Neural crest cell (in vitro differentiated cells): ENCODE measurements around the gene ADAMTS18. TPM values are rescaled to one million over a fixed set of nuclear protein-coding genes. Genes with fewer than 3 reads are reported as not detected.
"Not testable (repeated sequence)": the region's sequence is repeated elsewhere in the genome, so short reads cannot be mapped to it uniquely, and the experiment has no call there.

Experiments used
- DNase-seq: peaks from one replicate; pipeline ENCODE4 v3.0.0; 2021; ENCODE audit warnings: low read depth, mixed read lengths, low spot score
- H3K27ac Mint-ChIP-seq: one replicate; pipeline ENCODE4 v1.8.0; 2021; ENCODE audit warnings: mild to moderate bottlenecking, mixed read lengths; ENCODE audit not compliant: unreplicated experiment
- H3K27me3 Mint-ChIP-seq: 2 replicates; pipeline ENCODE4 v1.8.0; 2021; ENCODE audit warnings: low read depth, mild to moderate bottlenecking, mixed read lengths
- H3K36me3 Mint-ChIP-seq: 2 replicates; pipeline ENCODE4 v1.8.0; 2021; ENCODE audit warnings: low read depth, mild to moderate bottlenecking, mixed read lengths
- H3K4me1 Mint-ChIP-seq: 2 replicates; pipeline ENCODE4 v1.8.0; 2021; ENCODE audit warnings: mixed read lengths
- H3K4me3 Mint-ChIP-seq: one replicate; pipeline ENCODE4 v1.8.0; 2021; ENCODE audit warnings: mild to moderate bottlenecking, mixed read lengths
- H3K9me3 Mint-ChIP-seq: 2 replicates; pipeline ENCODE4 v1.8.0; 2021; ENCODE audit warnings: mixed read lengths
- CTCF ChIP-seq: fragments of 200-600 bp; sonication (generic); conservative IDR thresholded peaks from 2 replicates; pipeline ENCODE4 v1.5.0; 2021; ENCODE audit warnings: antibody characterized with exemption, mild to moderate bottlenecking
- total RNA-seq: library from RNA; stranded (reverse); gene quantifications from 2 replicates; pipeline ENCODE4 v1.2.1, GENCODE V29; 2021

Gene ADAMTS18
- total RNA-seq, 1 donor from 2014 or later, result 0.12 TPM

DNA sequence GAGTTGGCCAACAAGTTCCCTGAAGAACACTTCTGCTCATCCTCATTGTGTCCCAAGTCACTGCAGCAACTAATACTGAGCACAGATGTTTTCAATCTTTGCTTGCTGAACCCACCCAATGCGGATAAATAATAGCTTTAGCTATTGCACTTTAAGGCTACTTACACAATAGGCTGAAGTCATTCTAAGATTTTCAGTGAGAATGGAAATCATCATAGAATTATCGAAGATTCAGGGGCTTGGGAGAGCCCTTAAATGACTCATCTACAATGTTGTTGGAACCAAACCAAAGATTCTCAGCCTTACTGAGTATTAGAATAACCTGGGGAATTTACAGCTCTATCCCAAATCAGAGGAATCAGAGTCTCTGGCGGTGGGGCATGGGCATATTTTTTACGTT lies 184.4 kb downstream of the ADAMTS18 start:
- Mint-ChIP-seq H3K9me3 (no peaks in the 10 kb centered on the region), H3K4me1 (no peaks in the 10 kb centered on the region), H3K27ac (no peak overlapping the region), H3K36me3 (no peaks in the 10 kb centered on the region), H3K4me3 (no peak overlapping the region), H3K27me3 (no peaks in the 10 kb centered on the region)
- DNase-seq, result no peak
- TF ChIP-seq CTCF, result no peak

- Mint-ChIP-seq H3K27ac (no peak overlapping the region), H3K4me1 (no peaks in the 10 kb centered on the region), H3K9me3 (peaks cover 4% of the 10 kb centered on the region), H3K36me3 (no peaks in the 10 kb centered on the region), H3K27me3 (no peaks in the 10 kb centered on the region), H3K4me3 (no peak overlapping the region)
- TF ChIP-seq CTCF, result no peak
- DNase-seq, result no peak
These were observed 188.7 kb downstream of the ADAMTS18 start for GRCh38 chr16:77246150-77246549.

DNA sequence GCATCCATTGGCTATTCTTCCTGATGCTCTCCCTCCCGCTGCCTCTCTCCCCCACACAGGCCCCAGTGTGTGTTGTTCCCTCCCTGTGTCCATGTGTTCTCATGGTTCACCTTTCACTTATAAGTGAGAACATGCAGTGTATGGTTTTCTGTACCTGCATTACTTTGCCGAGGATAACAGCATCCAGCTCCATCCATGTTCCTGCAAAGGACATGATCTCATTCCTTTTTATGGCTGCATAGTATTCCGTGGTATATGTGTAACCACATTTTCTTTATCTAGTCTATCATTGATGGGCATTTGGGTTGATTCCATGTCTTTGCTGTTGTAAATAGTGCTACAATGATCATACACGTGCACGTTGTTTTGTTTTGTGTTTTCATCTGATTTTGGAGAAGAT lies 192.4 kb downstream of the ADAMTS18 start:
- H3K4me1 Mint-ChIP-seq, H3K27me3 Mint-ChIP-seq, H3K27ac Mint-ChIP-seq, DNase-seq, H3K4me3 Mint-ChIP-seq, H3K9me3 Mint-ChIP-seq, H3K36me3 Mint-ChIP-seq: not testable (repeated sequence)

GRCh38 chr16:77238593-77238992 lies 196.2 kb downstream of the ADAMTS18 start:
- no peak for DNase-seq
- no peak overlapping the region for H3K4me3 Mint-ChIP-seq
- H3K4me1 Mint-ChIP-seq, result peaks cover 6% of the 10 kb centered on the region
- H3K27ac Mint-ChIP-seq, result no peak overlapping the region
- H3K36me3 Mint-ChIP-seq, result no peaks in the 10 kb centered on the region
- no peak for TF ChIP-seq CTCF
- H3K9me3 Mint-ChIP-seq, result peaks cover 4% of the 10 kb centered on the region
- H3K27me3 Mint-ChIP-seq, result peaks cover 14% of the 10 kb centered on the region

DNA sequence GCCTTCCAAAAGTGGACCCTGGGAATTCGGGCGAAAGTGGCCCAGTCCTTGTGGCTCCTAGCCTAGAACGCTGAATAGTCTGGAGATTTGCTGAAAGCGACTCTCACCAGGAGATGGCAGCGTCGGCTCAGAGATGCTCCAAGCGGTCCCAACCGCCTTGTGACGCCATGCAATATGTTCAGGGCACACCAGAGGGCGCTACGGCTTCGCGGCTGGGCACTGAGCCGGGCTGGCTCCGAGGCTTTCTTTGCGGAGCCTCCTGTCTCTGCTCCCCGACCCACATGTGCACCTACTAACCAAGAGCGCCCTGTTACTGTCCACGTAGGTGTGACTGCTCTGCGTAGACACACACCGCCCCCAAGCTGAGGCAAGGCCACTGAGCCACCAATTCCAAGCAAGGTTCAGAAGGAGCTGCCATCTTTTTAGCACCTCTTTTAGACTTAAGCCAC lies 198.7 kb downstream of the ADAMTS18 start:
- no peaks in the 10 kb centered on the region for H3K36me3 Mint-ChIP-seq
- no peaks in the 10 kb centered on the region for H3K9me3 Mint-ChIP-seq
- peak overlapping the region; percentile 23 for H3K4me3 Mint-ChIP-seq
- peak; percentile 92 for DNase-seq
- peaks cover 6% of the 10 kb centered on the region for H3K4me1 Mint-ChIP-seq
- H3K27ac Mint-ChIP-seq, result no peak overlapping the region
- peak; percentile 100 for TF ChIP-seq CTCF
- H3K27me3 Mint-ChIP-seq, result peaks cover 14% of the 10 kb centered on the region

GRCh38 chr16:77234611-77235010 lies 200.2 kb downstream of the ADAMTS18 start:
- Mint-ChIP-seq H3K27me3 (peaks cover 14% of the 10 kb centered on the region), H3K27ac (no peak overlapping the region), H3K9me3 (no peaks in the 10 kb centered on the region), H3K36me3 (no peaks in the 10 kb centered on the region), H3K4me1 (peaks cover 6% of the 10 kb centered on the region), H3K4me3 (no peak overlapping the region)
- TF ChIP-seq CTCF, result no peak
- DNase-seq, result no peak
